ENCODE data around the gene DYDC2.

- TF ChIP-seq EZH2 (IDR thresholded peaks at IDR 0.05; ENCODE audit: insufficient read depth, poor library complexity, severe bottlenecking) (no peak), EZH2phosphoT487 (IDR thresholded peaks at IDR 0.05; ENCODE audit: insufficient read depth, low read depth) (no peak)
These were observed 8.9 kb downstream of the DYDC2 start for GRCh38 chr10:80365510-80365909.
